Thoracic aorta (tissue), 2 donors: ENCODE measurements around the gene CTIF. TPM values are rescaled to one million over a fixed set of nuclear protein-coding genes. Genes with fewer than 3 reads are reported as not detected.

Source experiments
- ATAC-seq: fragments of 150-250 bp; one replicate; pipeline ENCODE4 v1.8.0; 2017; ENCODE audit warnings: low read depth; ENCODE audit not compliant: insufficient number of reproducible peaks, low FRiP score
- DNase-seq: peaks from one replicate; pipeline ENCODE4 v3.0.0-alpha.2; 2020; ENCODE audit warnings: low spot score
- H3K27ac ChIP-seq, 2 donors: fragments of 200-600 bp; sonication (generic); 1 replicate in 1 of 2; 2 replicates in 1 of 2; pipeline ENCODE4 v1.5.1; 2016; ENCODE audit warnings: mild to moderate bottlenecking in 2 of 2, moderate library complexity in 2 of 2
- H3K27me3 ChIP-seq: fragments of 200-600 bp; sonication (generic); replicated peaks from 2 replicates; pipeline ENCODE4 v1.6.0; 2016; ENCODE audit warnings: mild to moderate bottlenecking; ENCODE audit not compliant: insufficient read depth
- H3K36me3 ChIP-seq: fragments of 200-600 bp; sonication (generic); one replicate; pipeline ENCODE4 v1.5.1; 2016
- H3K4me1 ChIP-seq, 2 donors: fragments of 200-600 bp; sonication (generic); 1 replicate in 1 of 2; 2 replicates in 1 of 2; pipeline versions ENCODE4 v1.5.1 to v1.6.0; 2016; ENCODE audit warnings: low read depth in 2 of 2, mild to moderate bottlenecking in 1 of 2; ENCODE audit not compliant: control insufficient read depth in 1 of 2
- H3K4me3 ChIP-seq: fragments of 200-600 bp; sonication (generic); 2 replicates; pipeline ENCODE4 v1.5.1; 2016; ENCODE audit warnings: mild to moderate bottlenecking
- H3K9me3 ChIP-seq: fragments of 200-600 bp; sonication (generic); 2 replicates; pipeline ENCODE4 v1.5.1; 2016
- CTCF ChIP-seq: fragments of 200-600 bp; sonication (generic); IDR thresholded peaks from one replicate; pipeline ENCODE4 v1.5.1; 2019; ENCODE audit warnings: antibody characterized with exemption
- total RNA-seq, 2 donors: library from RNA; depleted of rRNA; stranded (reverse); fragments of >200 nt; gene quantifications; one replicate each; pipeline versions ENCODE4 v1.1.0 to v1.2.3, GENCODE V29; 2016

CTIF gene
- total RNA-seq, 2 donors from 2014 or later: 63.3 to 125 TPM

- ATAC-seq: no peak
- no peak for TF ChIP-seq CTCF
- Histone ChIP-seq H3K9me3 (no peaks in the 10 kb centered on the region), H3K27ac (no peak overlapping the region), H3K4me3 (no peak overlapping the region), H3K36me3 (peaks cover 3% of the 10 kb centered on the region), H3K4me1 (peaks cover 13 to 27% of the 10 kb centered on the region in 2 donors), H3K27me3 (no peaks in the 10 kb centered on the region)
- DNase-seq: no peak
These were observed 13.3 kb downstream of the CTIF start for GRCh38 chr18:48552130-48552529.

GRCh38 chr18:48553236-48553635 lies 14.4 kb downstream of the CTIF start:
- no peaks in the 10 kb centered on the region for H3K9me3 ChIP-seq
- no peak for TF ChIP-seq CTCF
- peaks cover 7 to 16% of the 10 kb centered on the region in 2 donors for H3K4me1 ChIP-seq
- H3K27me3 ChIP-seq: no peaks in the 10 kb centered on the region
- no peak overlapping the region for H3K4me3 ChIP-seq
- DNase-seq (no peak), ATAC-seq (no peak)
- H3K36me3 ChIP-seq: peaks cover 3% of the 10 kb centered on the region
- no peak overlapping the region for H3K27ac ChIP-seq

- Histone ChIP-seq H3K36me3 (peaks cover 3% of the 10 kb centered on the region), H3K9me3 (no peaks in the 10 kb centered on the region), H3K27me3 (no peaks in the 10 kb centered on the region), H3K4me3 (no peak overlapping the region), H3K27ac (no peak overlapping the region), H3K4me1 (peaks cover 0 to 8% of the 10 kb centered on the region in 2 donors)
- DNase-seq (no peak), ATAC-seq (no peak)
- TF ChIP-seq CTCF: no peak
These were observed 16.0 kb downstream of the CTIF start for GRCh38 chr18:48554610-48555400.

GRCh38 chr18:48555465-48555995 lies 16.7 kb downstream of the CTIF start:
- Histone ChIP-seq H3K27me3 (no peaks in the 10 kb centered on the region), H3K27ac (no peak overlapping the region), H3K4me1 (peaks cover 0 to 5% of the 10 kb centered on the region in 2 donors), H3K36me3 (peaks cover 3% of the 10 kb centered on the region), H3K4me3 (no peak overlapping the region), H3K9me3 (no peaks in the 10 kb centered on the region)
- no peak for TF ChIP-seq CTCF
- ATAC-seq: no peak
- no peak for DNase-seq

GRCh38 chr18:48557640-48558174 lies 18.9 kb downstream of the CTIF start:
- H3K27me3 ChIP-seq: no peaks in the 10 kb centered on the region
- DNase-seq (no peak), ATAC-seq (no peak)
- no peak overlapping the region for H3K27ac ChIP-seq
- TF ChIP-seq CTCF: no peak
- no peak overlapping the region for H3K4me3 ChIP-seq
- peaks cover 3% of the 10 kb centered on the region for H3K36me3 ChIP-seq
- peaks cover 15 to 24% of the 10 kb centered on the region in 2 donors for H3K4me1 ChIP-seq
- H3K9me3 ChIP-seq: no peaks in the 10 kb centered on the region
